Measurements from ENCODE around the gene RNF208. TPM values are rescaled to one million over a fixed set of nuclear protein-coding genes. Genes with fewer than 3 reads are reported as not detected.
"Not testable (repeated sequence)": the region's sequence is repeated elsewhere in the genome, so short reads cannot be mapped to it uniquely, and the experiment has no call there.

RNF208 gene
- total RNA-seq, 2 experiments from 2014 or later, result 8.0 to 10.4 TPM

DNA sequence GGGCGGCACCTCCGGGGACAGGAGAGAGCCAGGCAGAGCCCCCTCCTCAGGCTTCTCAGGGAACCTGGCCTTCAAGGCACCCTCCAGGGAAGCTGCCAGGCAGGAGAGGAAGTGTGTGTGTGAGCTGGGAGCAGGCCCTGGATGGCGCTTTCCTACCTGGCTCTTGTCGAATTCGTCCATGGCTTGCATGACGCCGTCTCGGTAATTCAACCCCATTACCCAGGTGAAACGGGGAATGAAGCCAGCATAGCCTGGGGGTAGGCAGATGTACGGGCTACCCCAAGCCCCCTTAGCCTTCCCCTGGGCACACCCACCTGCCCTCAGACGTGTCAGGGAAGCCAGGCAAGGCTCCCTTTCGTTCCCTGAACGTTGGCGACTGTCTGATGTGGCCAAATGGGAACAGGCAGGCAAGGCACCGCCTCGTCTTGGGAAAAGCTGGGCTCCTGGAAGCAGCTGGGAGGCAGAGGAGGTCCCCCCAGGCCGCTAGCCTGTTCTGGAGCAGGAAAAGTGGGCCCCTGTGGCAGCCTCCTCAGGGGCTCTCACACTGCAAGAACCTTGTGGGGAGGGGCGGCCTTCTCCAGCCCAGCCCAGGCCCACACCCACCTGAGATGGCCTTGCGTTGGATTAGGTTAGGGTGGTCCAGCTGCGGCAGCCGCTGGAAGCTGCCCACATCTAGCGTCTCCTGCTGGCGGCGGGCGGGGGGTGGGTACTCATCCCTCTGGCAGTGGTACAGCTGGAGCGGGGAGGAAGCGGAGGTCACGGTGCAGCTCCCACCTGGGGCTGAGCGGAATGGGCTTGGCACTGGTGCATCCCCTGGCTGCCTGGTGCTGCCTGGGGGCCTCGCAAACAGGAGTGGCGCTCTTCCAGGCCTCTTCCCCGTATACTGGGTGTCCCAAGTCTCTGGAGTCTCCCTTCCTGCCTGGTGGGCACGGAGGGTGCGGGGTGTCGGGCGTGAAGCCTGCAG is 22.7 kb upstream of the RNF208 start:
- Mint-ChIP-seq H3K4me3 (no peak overlapping the region), H3K9me3 (no peaks in the 10 kb centered on the region), H3K4me1 (ENCODE audit: low read depth) (peaks cover 21% of the 10 kb centered on the region), H3K27me3 (no peaks in the 10 kb centered on the region), H3K27ac (no peak overlapping the region), H3K36me3 (ENCODE audit: low read depth) (peaks cover 25% of the 10 kb centered on the region)
- ATAC-seq (no peak), DNase-seq (no peak)
- intact Hi-C loops (cut with micrococcal nuclease), result no loop called here
- TF ChIP-seq, protein P1, sequence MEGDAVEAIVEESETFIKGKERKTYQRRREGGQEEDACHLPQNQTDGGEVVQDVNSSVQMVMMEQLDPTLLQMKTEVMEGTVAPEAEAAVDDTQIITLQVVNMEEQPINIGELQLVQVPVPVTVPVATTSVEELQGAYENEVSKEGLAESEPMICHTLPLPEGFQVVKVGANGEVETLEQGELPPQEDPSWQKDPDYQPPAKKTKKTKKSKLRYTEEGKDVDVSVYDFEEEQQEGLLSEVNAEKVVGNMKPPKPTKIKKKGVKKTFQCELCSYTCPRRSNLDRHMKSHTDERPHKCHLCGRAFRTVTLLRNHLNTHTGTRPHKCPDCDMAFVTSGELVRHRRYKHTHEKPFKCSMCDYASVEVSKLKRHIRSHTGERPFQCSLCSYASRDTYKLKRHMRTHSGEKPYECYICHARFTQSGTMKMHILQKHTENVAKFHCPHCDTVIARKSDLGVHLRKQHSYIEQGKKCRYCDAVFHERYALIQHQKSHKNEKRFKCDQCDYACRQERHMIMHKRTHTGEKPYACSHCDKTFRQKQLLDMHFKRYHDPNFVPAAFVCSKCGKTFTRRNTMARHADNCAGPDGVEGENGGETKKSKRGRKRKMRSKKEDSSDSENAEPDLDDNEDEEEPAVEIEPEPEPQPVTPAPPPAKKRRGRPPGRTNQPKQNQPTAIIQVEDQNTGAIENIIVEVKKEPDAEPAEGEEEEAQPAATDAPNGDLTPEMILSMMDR (IDR thresholded peaks at IDR 0.05), result no peak
- ChIA-PET POLR2A (interaction anchor here (1.1 to 7.6 kb wide), 3 partner anchors 9 to 115 kb away, joined by 3 to 113 read pairs (median 3); partner anchors contain the start of genes NELFB and STPG3), CTCF (interaction anchor here (1.0 to 1.7 kb wide), 2 partner anchors 8 to 177 kb away, joined by 3 to 6 read pairs; no protein-coding TSS in a partner anchor)

DNA sequence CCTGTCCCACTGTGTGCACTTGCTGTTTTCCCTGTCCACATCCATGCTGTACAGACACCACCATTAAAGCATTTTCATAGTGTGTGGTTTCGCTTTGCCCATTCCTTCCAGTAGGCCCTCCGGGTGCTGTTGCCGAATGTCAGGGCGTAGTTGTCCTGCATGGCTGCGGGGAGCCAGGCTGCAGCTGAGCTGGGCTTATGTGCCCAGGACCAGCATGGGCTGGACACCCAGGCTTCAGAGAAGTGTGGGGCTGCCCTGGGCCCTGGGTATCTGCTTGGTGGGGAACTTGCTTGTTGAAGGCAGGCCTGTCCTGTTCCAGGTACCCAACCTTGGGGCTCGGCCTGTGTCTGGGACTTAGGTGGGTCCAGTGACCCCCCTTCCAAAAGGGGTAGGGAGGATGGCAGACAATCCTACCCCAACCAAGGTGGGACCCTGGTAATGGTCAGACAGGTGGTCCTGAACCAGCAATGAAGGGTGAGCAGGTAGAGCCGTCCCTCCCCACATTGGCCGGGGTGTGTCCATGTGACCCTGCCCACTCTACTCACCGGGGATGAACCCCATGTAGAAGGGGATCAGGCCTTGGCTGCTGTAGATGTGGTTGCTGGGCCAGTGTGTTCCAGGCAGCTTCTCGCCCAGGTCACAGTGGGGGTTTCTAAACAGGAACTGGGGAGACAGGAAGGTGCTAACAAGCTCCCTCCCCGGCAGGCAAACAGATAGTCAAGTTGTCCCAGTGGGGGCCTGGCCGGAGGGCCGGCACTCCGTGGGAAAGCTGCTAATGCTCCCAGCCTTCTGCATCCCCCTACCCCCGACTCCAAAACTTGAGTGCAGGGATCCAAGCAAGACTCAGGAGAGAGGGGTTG is 21.8 kb upstream of the RNF208 start:
- TF ChIP-seq, protein P1 (IDR thresholded peaks at IDR 0.05), result no peak
- Mint-ChIP-seq H3K27me3 (no peaks in the 10 kb centered on the region), H3K4me3 (peak overlapping the region; percentile 27), H3K27ac (no peak overlapping the region), H3K4me1 (ENCODE audit: low read depth) (peaks cover 25% of the 10 kb centered on the region), H3K36me3 (ENCODE audit: low read depth) (peaks cover 27% of the 10 kb centered on the region), H3K9me3 (no peaks in the 10 kb centered on the region)
- intact Hi-C loops (cut with micrococcal nuclease), result no loop called here
- CTCF ChIA-PET, result interaction anchor here (1.7 kb wide), 1 partner anchor 7 kb away, joined by 6 read pairs; no protein-coding TSS in a partner anchor
- ATAC-seq, result no peak
- DNase-seq, result no peak
- POLR2A ChIA-PET, result interaction anchor here (1.2 to 7.6 kb wide), 2 partner anchors 10 to 114 kb away, joined by 3 to 113 read pairs; partner anchors contain the start of genes NELFB and STPG3

DNA sequence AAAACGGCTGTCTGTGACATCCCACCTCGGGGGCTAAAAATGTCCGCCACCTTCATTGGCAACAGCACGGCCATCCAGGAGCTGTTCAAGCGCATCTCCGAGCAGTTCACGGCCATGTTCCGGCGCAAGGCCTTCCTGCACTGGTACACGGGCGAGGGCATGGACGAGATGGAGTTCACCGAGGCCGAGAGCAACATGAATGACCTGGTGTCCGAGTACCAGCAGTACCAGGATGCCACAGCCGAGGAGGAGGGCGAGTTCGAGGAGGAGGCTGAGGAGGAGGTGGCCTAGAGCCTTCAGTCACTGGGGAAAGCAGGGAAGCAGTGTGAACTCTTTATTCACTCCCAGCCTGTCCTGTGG is 21.2 kb upstream of the RNF208 start:
- H3K4me3 Mint-ChIP-seq, result peak overlapping the region; percentile 27
- POLR2A ChIA-PET, result interaction anchor here (1.2 to 7.6 kb wide), 3 partner anchors 11 to 34 kb away, joined by 3 to 113 read pairs (median 7); partner anchors contain the start of genes NELFB, STPG3 and TOR4A
- ATAC-seq; CTCF ChIA-PET; H3K27ac Mint-ChIP-seq; H3K27me3 Mint-ChIP-seq; DNase-seq; intact Hi-C loops (cut with micrococcal nuclease); H3K9me3 Mint-ChIP-seq: not testable (repeated sequence)
- peaks cover 27% of the 10 kb centered on the region for H3K36me3 Mint-ChIP-seq (ENCODE audit: low read depth)
- H3K4me1 Mint-ChIP-seq (ENCODE audit: low read depth), result peaks cover 27% of the 10 kb centered on the region

DNA sequence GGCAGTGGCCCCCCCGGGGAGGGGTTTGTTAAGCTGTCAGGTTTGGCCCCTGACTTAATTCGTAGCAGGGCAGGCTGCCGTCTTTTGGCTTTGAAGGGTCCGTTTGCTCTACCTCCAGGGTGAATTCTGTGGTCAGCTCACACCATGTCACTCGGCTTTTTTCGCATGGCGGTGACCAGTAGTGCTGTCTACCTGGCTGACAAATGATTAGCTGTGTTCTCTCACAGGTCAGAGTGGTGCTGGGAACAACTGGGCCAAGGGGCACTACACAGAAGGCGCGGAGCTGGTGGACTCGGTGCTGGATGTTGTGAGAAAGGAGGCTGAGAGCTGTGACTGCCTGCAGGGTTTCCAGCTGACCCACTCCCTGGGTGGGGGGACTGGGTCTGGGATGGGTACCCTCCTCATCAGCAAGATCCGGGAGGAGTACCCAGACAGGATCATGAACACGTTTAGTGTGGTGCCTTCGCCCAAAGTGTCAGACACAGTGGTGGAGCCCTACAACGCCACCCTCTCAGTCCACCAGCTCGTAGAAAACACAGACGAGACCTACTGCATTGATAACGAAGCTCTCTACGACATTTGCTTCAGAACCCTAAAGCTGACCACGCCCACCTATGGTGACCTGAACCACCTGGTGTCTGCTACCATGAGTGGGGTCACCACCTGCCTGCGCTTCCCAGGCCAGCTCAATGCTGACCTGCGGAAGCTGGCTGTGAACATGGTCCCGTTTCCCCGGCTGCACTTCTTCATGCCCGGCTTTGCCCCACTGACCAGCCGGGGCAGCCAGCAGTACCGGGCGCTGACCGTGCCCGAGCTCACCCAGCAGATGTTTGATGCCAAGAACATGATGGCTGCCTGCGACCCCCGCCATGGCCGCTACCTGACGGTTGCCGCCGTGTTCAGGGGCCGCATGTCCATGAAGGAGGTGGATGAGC is 20.5 kb upstream of the RNF208 start:
- H3K27ac Mint-ChIP-seq, result peak overlapping the region; percentile 66
- intact Hi-C loops (cut with micrococcal nuclease), result no loop called here
- H3K36me3 Mint-ChIP-seq (ENCODE audit: low read depth), result peaks cover 27% of the 10 kb centered on the region
- no peaks in the 10 kb centered on the region for H3K27me3 Mint-ChIP-seq
- TF ChIP-seq, protein P1 (IDR thresholded peaks at IDR 0.05), result no peak
- peak overlapping the region; percentile 80 for H3K4me3 Mint-ChIP-seq
- DNase-seq, result no peak
- ChIA-PET POLR2A (interaction anchor here (0.5 to 7.6 kb wide), 12 partner anchors 12 to 385 kb away, joined by 3 to 113 read pairs (median 3); partner anchors contain the start of genes CYSRT1, NDOR1, NELFB and RNF208), CTCF (interaction anchor here (3.1 kb wide), 1 partner anchor 12 kb away, joined by 11 read pairs; the partner anchor contains the start of gene NELFB)
- peaks cover 28% of the 10 kb centered on the region for H3K4me1 Mint-ChIP-seq (ENCODE audit: low read depth)
- no peak for ATAC-seq
- H3K9me3 Mint-ChIP-seq, result no peaks in the 10 kb centered on the region
